GM12801 (cell line): ENCODE measurements around the gene TECPR2.

Source experiments
- TF ChIP-seq, protein P1 (sequence below): IDR thresholded peaks from one replicate; pipeline ENCODE4 v1.5.1; 2011; ENCODE audit warnings: control low read depth; ENCODE audit not compliant: insufficient read length; ENCODE audit errors: extremely low read depth

Gene TECPR2

DNA sequence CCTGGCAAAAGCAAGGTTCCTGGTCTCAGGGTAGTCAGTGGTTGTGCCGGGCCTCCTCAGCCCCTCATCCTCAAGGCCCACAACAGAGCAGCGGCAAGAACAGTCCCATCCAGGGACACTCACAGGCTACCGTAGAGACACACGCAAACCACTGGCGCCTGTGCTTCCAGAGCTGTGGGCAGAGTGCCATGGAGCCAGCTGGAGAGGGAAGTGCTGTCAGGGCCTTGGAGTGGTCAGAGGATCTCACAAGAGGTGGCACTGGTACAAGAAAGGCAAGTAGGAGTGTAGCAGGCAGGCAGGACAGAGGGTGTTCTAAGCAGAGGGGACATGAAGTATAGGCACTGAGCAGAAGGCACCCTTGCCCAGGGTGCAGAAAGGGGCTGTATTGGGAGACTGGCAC, 112.2 kb downstream of the TECPR2 start:
- TF ChIP-seq, protein P1, sequence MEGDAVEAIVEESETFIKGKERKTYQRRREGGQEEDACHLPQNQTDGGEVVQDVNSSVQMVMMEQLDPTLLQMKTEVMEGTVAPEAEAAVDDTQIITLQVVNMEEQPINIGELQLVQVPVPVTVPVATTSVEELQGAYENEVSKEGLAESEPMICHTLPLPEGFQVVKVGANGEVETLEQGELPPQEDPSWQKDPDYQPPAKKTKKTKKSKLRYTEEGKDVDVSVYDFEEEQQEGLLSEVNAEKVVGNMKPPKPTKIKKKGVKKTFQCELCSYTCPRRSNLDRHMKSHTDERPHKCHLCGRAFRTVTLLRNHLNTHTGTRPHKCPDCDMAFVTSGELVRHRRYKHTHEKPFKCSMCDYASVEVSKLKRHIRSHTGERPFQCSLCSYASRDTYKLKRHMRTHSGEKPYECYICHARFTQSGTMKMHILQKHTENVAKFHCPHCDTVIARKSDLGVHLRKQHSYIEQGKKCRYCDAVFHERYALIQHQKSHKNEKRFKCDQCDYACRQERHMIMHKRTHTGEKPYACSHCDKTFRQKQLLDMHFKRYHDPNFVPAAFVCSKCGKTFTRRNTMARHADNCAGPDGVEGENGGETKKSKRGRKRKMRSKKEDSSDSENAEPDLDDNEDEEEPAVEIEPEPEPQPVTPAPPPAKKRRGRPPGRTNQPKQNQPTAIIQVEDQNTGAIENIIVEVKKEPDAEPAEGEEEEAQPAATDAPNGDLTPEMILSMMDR = no peak

DNA sequence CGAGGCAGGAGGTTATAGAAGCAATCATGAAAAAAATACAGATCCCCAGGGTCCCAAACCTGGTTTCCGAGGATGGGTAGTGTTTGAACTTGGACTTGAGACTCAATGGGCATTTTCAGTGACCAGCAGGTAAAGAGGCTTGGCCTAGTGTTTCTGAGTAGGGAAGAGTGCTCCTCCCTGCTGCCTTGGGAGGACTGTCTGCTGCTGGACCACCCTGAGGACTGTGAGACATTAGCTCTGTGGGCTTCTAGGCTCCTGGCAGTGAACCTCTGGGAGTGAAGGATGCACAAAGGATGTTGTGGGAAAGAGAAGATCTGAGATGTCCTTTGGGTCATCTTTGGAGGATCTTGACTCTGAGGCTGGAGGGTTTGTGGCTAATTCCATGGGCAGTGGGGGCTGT, 116.4 kb downstream of the TECPR2 start:
- TF ChIP-seq, protein P1 = no peak

DNA sequence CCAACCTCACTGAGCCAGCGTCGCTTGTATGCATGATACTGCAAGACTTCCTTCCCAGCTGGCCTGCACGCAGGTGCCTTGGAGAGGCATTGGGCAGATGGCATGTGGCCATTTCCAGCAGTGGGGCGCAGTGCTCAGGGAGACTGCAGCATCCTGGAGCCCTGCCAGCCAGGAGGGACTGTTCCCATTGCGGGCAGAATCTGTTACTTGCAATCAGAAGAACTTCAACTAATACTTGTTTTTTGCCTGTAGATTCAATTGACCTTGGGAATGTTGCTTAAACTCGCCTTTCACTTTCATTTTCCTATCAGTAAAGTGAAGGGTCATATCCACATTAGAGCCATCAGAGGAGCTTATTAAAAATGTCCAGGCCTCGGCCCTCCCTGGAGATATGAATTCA, 117.0 kb downstream of the TECPR2 start:
- TF ChIP-seq, protein P1 = no peak

DNA sequence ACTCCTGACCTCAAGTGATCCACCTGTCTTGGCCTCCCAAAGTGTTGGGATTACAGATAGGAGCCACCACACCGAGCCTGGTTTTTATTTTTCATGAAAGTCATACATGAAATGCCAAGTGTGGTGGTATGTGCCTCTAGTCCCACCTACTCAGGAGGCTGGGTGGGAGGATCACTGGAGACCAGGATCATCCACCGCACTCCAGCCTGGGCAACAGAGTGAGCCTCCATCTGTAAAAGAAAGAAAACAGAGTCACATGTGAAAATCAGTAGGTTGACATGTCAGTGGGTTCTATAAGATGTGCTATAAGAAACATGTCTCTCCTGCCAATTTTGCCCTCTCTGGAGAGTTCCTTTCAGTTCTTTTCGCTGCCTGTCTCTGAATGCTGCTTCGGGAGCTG, 118.6 kb downstream of the TECPR2 start:
- TF ChIP-seq, protein P1 = no peak

DNA sequence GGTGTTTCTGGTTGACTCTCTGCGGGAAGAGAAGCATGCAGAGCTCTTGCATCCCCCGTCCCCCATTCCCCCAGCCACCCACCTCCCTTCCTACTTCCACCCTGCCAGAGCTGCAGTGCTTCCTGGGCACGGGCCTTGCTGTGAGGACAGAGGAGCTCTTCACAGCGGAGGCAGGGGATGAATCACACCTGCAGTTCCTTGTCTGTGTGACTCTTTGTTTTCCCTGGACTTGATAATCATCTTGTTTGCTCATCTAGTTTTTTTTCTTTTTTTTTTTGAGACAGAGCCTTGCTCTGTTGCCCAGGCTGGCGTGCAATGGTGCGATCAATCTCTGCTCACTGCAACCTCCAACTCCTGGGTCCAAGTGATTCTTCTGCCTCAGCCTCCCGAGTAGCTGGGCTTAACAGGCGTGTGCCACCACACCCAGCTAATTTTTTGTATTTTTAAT, 119.1 kb downstream of the TECPR2 start:
- TF ChIP-seq, protein P1 = no peak

DNA sequence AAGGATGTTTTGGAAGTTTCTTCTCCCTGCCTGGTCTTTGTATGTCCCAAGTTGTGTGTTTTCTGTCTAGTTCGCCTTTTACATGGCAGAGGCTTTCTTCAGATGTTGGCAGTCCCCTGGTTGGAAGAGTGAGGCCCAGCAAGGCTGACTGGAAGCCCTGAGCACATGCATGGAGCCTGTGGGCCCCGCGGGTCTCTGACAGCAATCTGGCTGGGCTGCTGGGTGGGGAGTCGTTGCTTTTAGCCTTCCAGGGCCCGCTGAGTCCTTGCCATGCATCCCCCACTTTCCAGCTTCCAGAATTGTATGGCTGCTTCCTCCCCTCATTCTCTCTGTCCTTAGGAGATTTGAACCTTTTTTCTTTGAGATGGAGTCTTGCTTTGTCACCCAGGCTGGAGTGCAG, 121.6 kb downstream of the TECPR2 start:
- TF ChIP-seq, protein P1 = no peak

DNA sequence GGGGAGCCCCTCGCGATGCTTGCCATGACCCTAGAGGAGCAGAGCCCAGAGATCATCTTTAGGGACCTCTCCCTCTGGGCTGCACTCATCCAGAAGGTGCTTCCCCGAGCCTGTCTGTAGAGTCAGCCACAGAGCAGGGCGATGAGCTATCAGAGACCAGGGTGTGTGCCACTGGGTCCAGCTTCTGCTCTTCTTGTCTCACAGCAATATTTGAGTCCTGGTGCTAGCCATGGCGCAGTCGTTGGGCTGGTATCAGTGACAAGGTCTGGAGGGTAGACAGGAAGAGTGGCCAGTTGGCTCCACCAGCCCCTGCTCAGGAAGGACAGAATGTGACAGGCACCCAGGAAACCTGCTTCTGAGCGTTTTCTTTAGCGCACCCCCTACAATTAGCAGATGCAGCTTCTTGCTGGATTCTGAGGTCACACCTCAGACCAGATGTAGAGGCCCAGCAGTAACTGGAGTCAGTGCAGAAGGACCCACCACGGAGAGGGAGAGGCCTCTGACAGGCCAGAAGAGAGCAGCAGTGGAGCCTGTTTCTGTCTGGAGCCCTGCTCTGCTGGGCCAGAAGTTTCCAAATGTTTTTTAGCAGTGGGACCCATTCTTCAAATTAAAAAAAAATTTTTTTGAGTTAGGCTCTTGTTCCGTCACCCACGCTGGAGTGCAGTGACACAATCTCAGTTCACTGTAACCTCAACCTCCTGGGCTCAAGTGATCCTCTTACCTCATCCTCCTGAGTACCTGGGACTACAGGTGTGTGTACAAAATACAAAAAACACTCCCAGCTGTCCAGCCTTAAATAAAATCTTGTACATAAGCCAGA, 123.2 kb downstream of the TECPR2 start:
- TF ChIP-seq, protein P1 = no peak
